Common myeloid progenitor, CD34-positive (primary cell): ENCODE results near the gene DND1.
"Not testable (repeated sequence)": the region's sequence is repeated elsewhere in the genome, so short reads cannot be mapped to it uniquely, and the experiment has no call there.

Source experiments
- CTCF ChIA-PET: fragments of 350-600 bp; sonication (Branson Sonifier 250); formaldehyde crosslinking; loops from one replicate; lab custom pipeline; 2021; ENCODE audit warnings: antibody characterized with exemption; lab: Charles Lee
- POLR2A ChIA-PET: fragments of 350-600 bp; sonication (Branson Sonifier 250); formaldehyde crosslinking; loops from one replicate; lab custom pipeline; 2021; ENCODE audit warnings: antibody characterized with exemption; lab: Charles Lee
- DNase-seq, 3 donors: peaks; one replicate each; pipeline versions ENCODE4 v3.0.0 to v3.0.0-alpha.2; 2013
- H3K27ac ChIP-seq, 2 experiments: 1 replicate in 1 of 2; 2 replicates in 1 of 2; pipeline ENCODE4 v1.7.0; 2013; ENCODE audit warnings: inconsistent platforms in 2 of 2, low read length in 2 of 2, mild to moderate bottlenecking in 2 of 2, low read depth in 1 of 2, moderate library complexity in 1 of 2; ENCODE audit not compliant: severe bottlenecking in 2 of 2, insufficient read depth in 1 of 2, poor library complexity in 1 of 2
- H3K27me3 ChIP-seq, 5 experiments: replicated peaks in 2 of 5; 1 replicate in 3 of 5; 2 replicates in 2 of 5; pipeline versions ENCODE4 v1.6.1 to v1.7.0; 2013; ENCODE audit warnings: low read length in 4 of 5, mild to moderate bottlenecking in 2 of 5, moderate library complexity in 2 of 5, inconsistent platforms in 1 of 5; ENCODE audit not compliant: insufficient read depth in 5 of 5, control insufficient read depth in 4 of 5
- H3K36me3 ChIP-seq, 4 experiments: 1 replicate in 2 of 4; 2 replicates in 2 of 4; pipeline versions ENCODE4 v1.6.1 to v1.7.0; 2013; ENCODE audit warnings: low read length in 3 of 4, control low read depth in 1 of 4, mild to moderate bottlenecking in 1 of 4; ENCODE audit not compliant: control insufficient read depth in 4 of 4, insufficient read depth in 4 of 4
- H3K4me1 ChIP-seq, 4 experiments: 1 replicate in 3 of 4; 2 replicates in 1 of 4; pipeline versions ENCODE4 v1.6.1 to v1.7.1; 2013; ENCODE audit warnings: low read length in 3 of 4, mild to moderate bottlenecking in 3 of 4, control low read depth in 1 of 4, inconsistent platforms in 1 of 4, moderate library complexity in 1 of 4; ENCODE audit not compliant: control insufficient read depth in 4 of 4, insufficient read depth in 4 of 4; ENCODE audit errors: control extremely low read depth in 1 of 4
- H3K4me3 ChIP-seq, 7 experiments: 1 replicate in 4 of 7; 2 replicates in 3 of 7; pipeline versions ENCODE4 v1.5.1 to v1.7.0; 2013; ENCODE audit warnings: mild to moderate bottlenecking in 7 of 7, low read length in 6 of 7, moderate library complexity in 6 of 7, inconsistent platforms in 2 of 7, low read depth in 2 of 7, control low read depth in 1 of 7; ENCODE audit not compliant: insufficient read depth in 4 of 7, control insufficient read depth in 1 of 7; ENCODE audit errors: extremely low read depth in 1 of 7
- H3K9me3 ChIP-seq, 5 experiments: 1 replicate in 4 of 5; 2 replicates in 1 of 5; pipeline versions ENCODE4 v1.6.1 to v1.7.1; 2013; ENCODE audit warnings: low read length in 4 of 5, mild to moderate bottlenecking in 2 of 5, inconsistent platforms in 1 of 5, low read depth in 1 of 5, moderate library complexity in 1 of 5; ENCODE audit not compliant: control insufficient read depth in 4 of 5, insufficient read depth in 2 of 5; ENCODE audit errors: control extremely low read depth in 1 of 5
- WGBS: methylation state at CpG from one replicate; pipeline ENCODE4 v1.1.5; 2013; ENCODE audit not compliant: insufficient coverage; 5-methylcytosine and 5-hydroxymethylcytosine counted together

The DND1 gene

DNA sequence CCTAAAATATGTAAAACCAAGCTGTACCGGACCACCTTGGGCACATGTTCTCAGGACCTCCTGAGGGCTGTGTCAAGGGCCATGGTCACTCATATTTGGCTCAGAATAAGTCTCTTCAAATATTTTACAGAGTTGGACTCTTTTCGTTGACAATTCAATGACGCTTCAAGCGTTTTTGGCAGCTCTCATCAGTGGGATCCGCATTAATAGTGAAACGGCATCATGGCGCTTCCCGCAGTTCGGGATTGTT, 34.6 kb downstream of the DND1 start:
- CTCF ChIA-PET: interaction anchor here (0.8 to 2.9 kb wide), 8 partner anchors 9 to 91 kb away, joined by 3 to 17 read pairs (median 3); partner anchors contain the start of genes EIF4EBP3, IK and NDUFA2
- not testable (repeated sequence) for DNase-seq, H3K27me3 ChIP-seq, H3K9me3 ChIP-seq
- WGBS: 35% methylated on average over 9 of the region's 9 CpGs
- peaks cover 5 to 14% (median 12%) of the 10 kb centered on the region in 4 experiments for H3K4me1 ChIP-seq
- peaks cover 3 to 21% (median 11%) of the 10 kb centered on the region in 4 experiments for H3K36me3 ChIP-seq
- POLR2A ChIA-PET: interaction anchor here (0.6 to 2.0 kb wide), 3 partner anchors 9 to 91 kb away, joined by 3 to 9 read pairs (median 3); partner anchors contain the start of genes IK and NDUFA2
- peak overlapping the region in 1 of 2 experiments; percentile 76 for H3K27ac ChIP-seq
- H3K4me3 ChIP-seq: peak overlapping the region in 6 of 7 experiments; percentile 53 to 92 (median 77)

DNA sequence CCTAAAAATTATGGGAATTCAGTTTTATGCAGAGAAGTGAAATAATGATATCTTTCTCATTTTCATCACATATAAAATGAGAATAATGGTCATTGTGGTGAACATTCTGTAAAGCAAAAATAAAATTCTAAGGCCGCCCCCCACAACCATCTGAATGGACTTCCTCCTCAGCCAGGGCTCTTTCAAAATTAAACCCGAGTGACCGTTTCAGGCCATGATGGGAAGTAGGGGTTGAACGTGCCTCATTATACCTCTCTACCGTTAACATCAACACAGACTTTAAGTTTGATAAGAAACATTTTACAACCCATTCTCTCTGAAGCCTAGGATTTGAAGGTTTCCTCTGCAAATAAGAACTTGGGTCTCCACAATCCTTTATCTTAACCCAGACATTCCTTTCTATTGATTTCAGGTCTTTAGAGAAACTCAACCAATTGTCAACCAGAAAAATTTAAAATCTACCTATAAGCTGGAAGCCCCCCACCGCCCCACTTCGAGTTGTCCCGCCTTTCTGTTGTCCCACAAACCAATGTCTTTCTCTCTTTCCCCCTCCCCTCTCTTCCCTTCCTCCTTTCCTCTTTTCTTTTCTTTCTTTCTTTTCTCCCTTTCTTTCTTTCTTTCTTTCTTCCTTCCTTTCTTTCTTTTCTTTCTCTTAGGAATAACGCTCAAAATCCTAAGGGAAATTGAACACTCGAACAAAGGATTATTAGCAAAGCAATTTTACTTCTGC, 35.8 kb downstream of the DND1 start:
- ChIA-PET CTCF (interaction anchor here (0.7 to 3.3 kb wide), 7 partner anchors 10 to 116 kb away, joined by 3 to 19 read pairs (median 3); partner anchors contain the start of genes EIF4EBP3, IK and SRA1), POLR2A (no interaction called here)
- DNase-seq: no peak
- Histone ChIP-seq H3K4me1 (peaks cover 5 to 26% (median 19%) of the 10 kb centered on the region in 4 experiments), H3K27ac (no peak overlapping the region), H3K36me3 (peaks cover 0 to 10% (median 3%) of the 10 kb centered on the region in 4 experiments), H3K27me3 (peaks cover 0 to 16% (median 10%) of the 10 kb centered on the region in 5 experiments), H3K9me3 (no peaks in the 10 kb centered on the region), H3K4me3 (no peak overlapping the region)
- 96% methylated on average over 8 of the region's 10 CpGs for WGBS

DNA sequence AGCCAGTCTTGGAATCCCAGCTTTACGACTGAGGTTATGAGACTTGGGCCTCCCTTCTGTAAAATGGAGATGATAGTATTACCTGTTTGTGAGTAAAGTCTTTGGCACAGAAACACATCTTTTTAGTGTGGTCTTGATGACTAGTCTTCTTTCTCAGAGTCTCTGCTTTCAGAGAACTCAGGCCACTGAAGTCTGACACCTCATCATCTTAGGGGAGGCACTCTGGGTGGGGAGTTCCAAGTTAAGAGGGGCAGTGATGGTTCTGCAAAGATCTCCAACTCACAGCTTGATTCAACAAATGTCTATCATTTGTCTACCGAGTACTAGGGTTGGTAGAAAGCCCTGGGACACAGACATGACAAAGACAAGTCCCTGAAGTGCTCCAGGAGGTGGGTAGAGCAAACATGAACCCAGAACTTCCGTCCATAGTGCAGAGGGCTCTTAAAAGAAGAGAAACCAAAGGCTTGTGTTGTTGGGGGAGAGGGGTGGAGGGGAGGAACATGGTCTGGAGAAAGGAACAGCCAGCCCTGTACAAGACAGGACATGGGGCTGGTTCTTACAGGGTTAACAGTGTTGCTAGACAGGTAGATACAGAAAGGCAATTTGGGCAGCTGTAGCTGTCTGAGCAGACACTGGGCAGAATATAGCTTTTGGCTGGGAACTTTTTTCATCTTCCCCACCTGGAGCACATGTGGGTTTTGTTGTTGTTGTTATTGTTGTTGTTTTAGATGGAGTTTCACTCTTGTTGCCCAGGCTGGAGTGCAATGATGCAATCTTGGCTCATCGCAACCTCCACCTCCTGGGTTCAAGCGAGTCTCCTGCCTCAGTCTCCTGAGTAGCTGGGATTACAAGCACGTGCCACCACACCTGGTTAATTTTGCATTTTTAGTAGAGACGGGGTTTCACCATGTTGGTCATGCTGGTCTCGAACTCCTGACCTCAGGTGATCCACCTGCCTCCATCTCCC, 37.8 kb downstream of the DND1 start:
- ChIA-PET POLR2A (interaction anchor here (1.5 kb wide), 1 partner anchor 88 kb away, joined by 7 read pairs; the partner anchor contains the start of gene EIF4EBP3), CTCF (interaction anchor here (0.6 to 5.2 kb wide), 21 partner anchors 9 to 390 kb away, joined by 3 to 69 read pairs (median 4); partner anchors contain the start of genes EIF4EBP3, IK, NDUFA2 and SRA1)
- Histone ChIP-seq H3K27ac (no peak overlapping the region), H3K36me3 (no peaks in the 10 kb centered on the region), H3K9me3 (no peaks in the 10 kb centered on the region), H3K4me3 (no peak overlapping the region), H3K27me3 (peaks cover 0 to 36% (median 26%) of the 10 kb centered on the region in 5 experiments), H3K4me1 (peaks cover 5 to 36% (median 29%) of the 10 kb centered on the region in 4 experiments)
- DNase-seq: no peak
- 95% methylated on average over 8 of the region's 8 CpGs for WGBS

DNA sequence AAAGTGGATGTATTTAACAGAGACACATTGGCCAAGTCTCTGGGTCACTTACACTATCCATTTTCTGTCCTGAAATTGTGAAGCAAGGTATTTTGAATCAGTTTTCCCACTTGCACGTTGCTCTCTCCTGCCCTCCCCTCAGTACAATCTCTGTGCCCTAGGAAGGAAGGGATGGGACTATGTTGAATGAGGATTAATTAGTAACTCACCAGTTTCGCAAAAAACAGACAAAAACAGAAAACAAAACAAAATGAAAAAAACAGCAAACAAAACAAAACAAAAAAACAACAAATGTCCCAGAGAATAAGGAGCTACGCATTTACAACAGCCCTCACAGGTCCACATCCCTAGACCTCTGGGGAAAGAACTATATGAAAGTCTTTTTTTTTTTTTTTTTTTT, 39.3 kb downstream of the DND1 start:
- DNase-seq: no peak
- no peaks in the 10 kb centered on the region for H3K36me3 ChIP-seq
- H3K4me1 ChIP-seq: peaks cover 5 to 27% (median 21%) of the 10 kb centered on the region in 4 experiments
- H3K27me3 ChIP-seq: peaks cover 0 to 43% (median 26%) of the 10 kb centered on the region in 5 experiments
- H3K4me3 ChIP-seq: no peak overlapping the region
- no CpG with 5 or more reads among the region's 3 CpGs for WGBS
- ChIA-PET CTCF (interaction anchor here (0.8 to 5.2 kb wide), 14 partner anchors 9 to 261 kb away, joined by 3 to 69 read pairs (median 6); partner anchors contain the start of genes EIF4EBP3, IK and NDUFA2), POLR2A (interaction anchor here (0.7 kb wide), 1 partner anchor 261 kb away, joined by 4 read pairs; no protein-coding TSS in a partner anchor)
- H3K27ac ChIP-seq: no peak overlapping the region
- H3K9me3 ChIP-seq: no peaks in the 10 kb centered on the region

DNA sequence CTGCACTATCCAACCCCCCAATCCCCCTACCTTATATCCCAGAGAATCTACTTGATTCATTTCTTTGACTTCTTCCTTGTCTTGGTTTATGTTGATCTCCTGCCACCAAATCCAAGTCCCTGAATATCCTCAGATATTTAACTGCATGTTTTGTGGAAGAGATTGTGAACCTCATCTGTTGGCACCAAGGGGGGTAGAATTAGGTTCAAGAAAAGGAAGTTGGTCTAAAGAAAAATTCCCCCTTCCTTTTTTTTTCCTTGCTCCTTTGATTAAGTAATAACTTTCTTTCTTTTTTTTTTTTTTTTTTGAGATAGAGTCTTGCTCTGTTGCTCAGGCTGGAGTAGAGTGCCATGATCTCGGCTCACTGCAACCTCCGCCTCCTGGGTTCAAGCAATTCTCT, 39.9 kb downstream of the DND1 start:
- no peak for DNase-seq
- peaks cover 0 to 44% (median 26%) of the 10 kb centered on the region in 5 experiments for H3K27me3 ChIP-seq
- H3K27ac ChIP-seq: no peak overlapping the region
- no CpG with 5 or more reads among the region's 2 CpGs for WGBS
- H3K36me3 ChIP-seq: no peaks in the 10 kb centered on the region
- H3K4me3 ChIP-seq: no peak overlapping the region
- ChIA-PET CTCF (interaction anchor here (0.8 to 5.2 kb wide), 5 partner anchors 11 to 85 kb away, joined by 4 to 69 read pairs (median 6); partner anchors contain the start of gene EIF4EBP3), POLR2A (interaction anchor here (0.7 kb wide), 1 partner anchor 261 kb away, joined by 4 read pairs; no protein-coding TSS in a partner anchor)
- H3K4me1 ChIP-seq: peaks cover 0 to 22% (median 17%) of the 10 kb centered on the region in 4 experiments
- H3K9me3 ChIP-seq: peaks cover 0 to 3% (median under 1%) of the 10 kb centered on the region in 5 experiments

DNA sequence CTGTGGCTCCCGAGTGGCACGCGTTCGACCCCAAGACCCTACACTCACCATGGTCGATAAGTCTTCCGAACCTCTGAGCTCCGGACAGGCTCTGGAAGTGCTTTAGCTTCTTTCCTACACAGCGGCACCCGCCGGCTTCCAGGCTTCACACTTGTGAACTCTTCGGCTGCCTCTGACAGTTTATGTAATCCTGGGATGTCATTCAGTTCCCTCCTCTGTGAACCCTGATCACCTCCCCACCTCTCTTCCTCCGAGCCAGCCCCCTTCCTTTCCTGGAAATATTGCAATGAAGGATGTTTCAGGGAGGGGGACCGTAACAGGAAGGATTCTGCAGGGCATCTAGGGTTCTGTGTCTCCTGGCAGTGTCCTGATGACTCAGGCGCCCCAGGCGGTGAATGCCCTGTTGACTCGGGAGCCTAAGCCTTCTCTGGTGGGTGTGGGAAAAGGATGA, 40.3 kb downstream of the DND1 start, which contains the start of gene CD14:
CD14 (minus strand) TSS at position 155 of the 451 bp plus-strand sequence; CDS start at position 51, 104 bp downstream.
- peaks cover 0 to 8% (median 3%) of the 10 kb centered on the region in 5 experiments for H3K9me3 ChIP-seq
- CTCF ChIA-PET: interaction anchor here (0.8 to 5.2 kb wide), 6 partner anchors 10 to 85 kb away, joined by 3 to 69 read pairs (median 5); partner anchors contain the start of gene EIF4EBP3
- DNase-seq: peak in 2 of 3 donors; percentile 7 to 19
- POLR2A ChIA-PET: interaction anchor here (0.7 kb wide), 1 partner anchor 260 kb away, joined by 4 read pairs; no protein-coding TSS in a partner anchor
- H3K27me3 ChIP-seq: peaks cover 0 to 46% (median 26%) of the 10 kb centered on the region in 5 experiments
- 13% methylated on average over 13 of the region's 16 CpGs for WGBS
- H3K4me3 ChIP-seq: peak within 1 kb of the TSS; percentile 27 to 74 (median 50)
- H3K4me1 ChIP-seq: peaks cover 0 to 22% (median 17%) of the 10 kb centered on the region in 4 experiments
- no peak within 1 kb of the TSS for H3K27ac ChIP-seq
- H3K36me3 ChIP-seq: no peaks in the 10 kb centered on the region
